GM18507 (cell line): ENCODE results near the gene UBE2G2.

Experiments
- DNase-seq: peaks from one replicate; pipeline ENCODE4 v3.0.0; 2011; ENCODE audit warnings: low read depth; ENCODE audit not compliant: insufficient read length; ENCODE audit errors: extremely low spot score
- FAIRE-seq: peaks from 2 replicates; lab custom pipeline; 2011; peaks lifted over from hg19 to GRCh38; lab: Jason Lieb, UNC

UBE2G2 gene

GRCh38 chr21:44735821-44736220, 65.8 kb downstream of the UBE2G2 start:
- FAIRE-seq (no peak), DNase-seq (no peak)

- no peak for FAIRE-seq
- no peak for DNase-seq
Observed at GRCh38 chr21:44734841-44735240, 66.8 kb downstream of the UBE2G2 start.

GRCh38 chr21:44734026-44734745, 67.4 kb downstream of the UBE2G2 start:
- DNase-seq (no peak), FAIRE-seq (no peak)

- FAIRE-seq (no peak), DNase-seq (no peak)
Observed at GRCh38 chr21:44732956-44733355, 68.7 kb downstream of the UBE2G2 start.

GRCh38 chr21:44732263-44732662, 69.4 kb downstream of the UBE2G2 start:
- FAIRE-seq = no peak
- DNase-seq = no peak

- no peak for DNase-seq
- FAIRE-seq = no peak
Observed at GRCh38 chr21:44730951-44731579, 70.6 kb downstream of the UBE2G2 start.

GRCh38 chr21:44730028-44730395, 71.6 kb downstream of the UBE2G2 start:
- FAIRE-seq (no peak), DNase-seq (no peak)

GRCh38 chr21:44729336-44730027, 72.1 kb downstream of the UBE2G2 start:
- FAIRE-seq (no peak), DNase-seq (no peak)

GRCh38 chr21:44728716-44729115, 72.9 kb downstream of the UBE2G2 start:
- no peak for FAIRE-seq

GRCh38 chr21:44727757-44728156, 73.9 kb downstream of the UBE2G2 start:
- FAIRE-seq (no peak), DNase-seq (no peak)

More at GRCh38 chr21:44728716-44729115, 72.9 kb downstream of the UBE2G2 start:
- no peak for DNase-seq

- FAIRE-seq (no peak), DNase-seq (no peak)
Observed at GRCh38 chr21:44727321-44727720, 74.3 kb downstream of the UBE2G2 start.

GRCh38 chr21:44726826-44727225, 74.8 kb downstream of the UBE2G2 start:
- DNase-seq = no peak
- no peak for FAIRE-seq

GRCh38 chr21:44724926-44725325, 76.7 kb downstream of the UBE2G2 start:
- DNase-seq (no peak), FAIRE-seq (no peak)

GRCh38 chr21:44724196-44724595, 77.4 kb downstream of the UBE2G2 start:
- FAIRE-seq (no peak), DNase-seq (no peak)

GRCh38 chr21:44723177-44724131, 78.2 kb downstream of the UBE2G2 start:
- FAIRE-seq (no peak), DNase-seq (no peak)

- DNase-seq (no peak), FAIRE-seq (no peak)
Observed at GRCh38 chr21:44722731-44723130, 78.9 kb downstream of the UBE2G2 start.

- DNase-seq = no peak
- no peak for FAIRE-seq
Observed at GRCh38 chr21:44720170-44720569, 81.5 kb downstream of the UBE2G2 start.
